ENCODE data around the gene POLR1H.

DNA sequence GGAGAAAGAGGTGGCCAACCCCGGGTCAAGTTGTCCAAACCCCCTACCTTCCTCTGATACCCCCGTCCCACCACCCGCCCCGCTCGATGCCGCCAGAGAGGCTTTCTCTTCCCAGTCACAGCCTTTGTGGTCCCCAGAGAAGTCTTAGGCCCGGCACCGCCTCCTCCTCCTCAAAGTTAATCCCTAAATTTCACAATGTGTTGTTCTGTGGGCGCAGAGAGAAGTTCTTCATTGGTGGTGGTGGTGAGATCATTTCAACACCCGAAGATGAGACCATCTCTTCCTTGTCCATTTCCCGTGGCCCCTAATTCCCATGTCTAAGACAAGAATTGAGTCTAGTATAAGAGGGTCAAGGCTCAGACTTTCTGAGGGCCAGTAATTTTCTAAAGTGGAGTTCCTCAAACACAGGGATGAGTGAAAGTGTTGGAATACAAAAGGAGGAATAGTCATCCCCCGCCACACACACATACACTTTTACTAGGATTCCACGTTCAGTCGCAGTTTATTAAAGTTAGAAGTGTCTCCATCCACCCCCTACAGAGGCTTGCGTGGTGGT, 41.4 kb downstream of the POLR1H start:
- TF ChIP-seq, protein P1, sequence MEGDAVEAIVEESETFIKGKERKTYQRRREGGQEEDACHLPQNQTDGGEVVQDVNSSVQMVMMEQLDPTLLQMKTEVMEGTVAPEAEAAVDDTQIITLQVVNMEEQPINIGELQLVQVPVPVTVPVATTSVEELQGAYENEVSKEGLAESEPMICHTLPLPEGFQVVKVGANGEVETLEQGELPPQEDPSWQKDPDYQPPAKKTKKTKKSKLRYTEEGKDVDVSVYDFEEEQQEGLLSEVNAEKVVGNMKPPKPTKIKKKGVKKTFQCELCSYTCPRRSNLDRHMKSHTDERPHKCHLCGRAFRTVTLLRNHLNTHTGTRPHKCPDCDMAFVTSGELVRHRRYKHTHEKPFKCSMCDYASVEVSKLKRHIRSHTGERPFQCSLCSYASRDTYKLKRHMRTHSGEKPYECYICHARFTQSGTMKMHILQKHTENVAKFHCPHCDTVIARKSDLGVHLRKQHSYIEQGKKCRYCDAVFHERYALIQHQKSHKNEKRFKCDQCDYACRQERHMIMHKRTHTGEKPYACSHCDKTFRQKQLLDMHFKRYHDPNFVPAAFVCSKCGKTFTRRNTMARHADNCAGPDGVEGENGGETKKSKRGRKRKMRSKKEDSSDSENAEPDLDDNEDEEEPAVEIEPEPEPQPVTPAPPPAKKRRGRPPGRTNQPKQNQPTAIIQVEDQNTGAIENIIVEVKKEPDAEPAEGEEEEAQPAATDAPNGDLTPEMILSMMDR (IDR thresholded peaks at IDR 0.05): no peak
- TF ChIP-seq POLR2A (IDR thresholded peaks at IDR 0.05): peak in 1 of 2 donors; percentile 17
